Nucleus accumbens (tissue), 56 donors: ENCODE measurements around the gene TXN2.
"Not testable (repeated sequence)": the region's sequence is repeated elsewhere in the genome, so short reads cannot be mapped to it uniquely, and the experiment has no call there.

Experiments used
- DNase-seq, 56 donors: peaks; one replicate each; lab custom pipeline; 2025; lab: John Stamatoyannopoulos, UW

TXN2 gene

DNA sequence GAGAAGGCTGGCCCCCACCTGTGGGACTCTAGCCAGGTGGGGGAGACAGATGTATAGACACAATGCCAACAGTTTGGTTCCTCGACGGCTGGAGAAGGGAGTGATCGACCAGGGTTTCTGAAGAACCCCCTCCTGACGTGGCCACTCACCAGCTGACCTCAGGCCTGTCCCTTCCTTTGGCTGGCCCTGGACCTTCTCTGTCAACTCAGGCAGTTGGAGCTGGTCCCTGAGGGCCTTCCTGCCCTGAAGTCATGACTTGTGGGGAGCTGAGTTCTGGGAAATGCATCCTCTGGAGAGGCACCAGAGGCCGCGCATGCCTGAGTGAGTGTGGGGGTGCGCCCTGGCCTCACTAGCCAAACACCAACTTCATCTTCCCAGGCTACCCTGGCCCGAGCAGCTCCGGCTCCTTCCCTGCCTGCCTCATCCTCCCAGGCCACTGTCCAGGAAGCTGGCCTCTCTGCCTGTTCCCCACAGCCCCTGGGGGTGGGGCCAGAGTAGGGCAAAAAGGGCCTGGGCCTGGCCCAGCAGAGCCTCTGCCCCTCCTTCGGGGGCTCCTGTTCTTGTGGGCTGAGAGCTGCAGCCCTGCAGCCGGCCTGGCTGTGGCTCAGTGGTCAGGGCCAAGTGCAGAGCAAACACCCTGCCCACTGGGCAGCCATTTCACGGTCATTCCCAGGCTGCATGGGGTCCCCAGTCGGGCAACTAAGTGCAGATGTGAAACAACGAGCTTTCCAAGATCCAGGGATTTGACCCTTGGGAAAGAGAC, 23.6 kb downstream of the TXN2 start:
- peak in 2 of 56 donors; percentile 10 to 23 for DNase-seq

DNA sequence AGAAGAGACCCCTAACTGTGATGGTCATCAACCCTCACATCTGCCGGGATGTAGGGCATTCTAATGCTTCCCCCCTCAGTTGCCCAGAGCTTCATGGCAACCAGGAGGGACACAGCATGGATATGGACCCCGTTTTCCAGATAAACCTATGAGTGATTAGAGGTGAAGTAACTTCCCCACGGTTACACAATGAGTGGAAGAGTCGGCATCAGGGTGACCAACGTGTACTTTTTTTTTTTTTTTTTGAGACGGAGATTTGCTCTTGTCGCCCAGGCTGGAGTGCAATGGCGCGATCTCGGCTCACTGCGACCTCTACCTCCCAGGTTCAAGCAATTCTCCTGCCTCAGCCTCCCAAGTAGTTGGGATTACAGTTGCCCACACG, 25.0 kb downstream of the TXN2 start:
- no peak for DNase-seq

DNA sequence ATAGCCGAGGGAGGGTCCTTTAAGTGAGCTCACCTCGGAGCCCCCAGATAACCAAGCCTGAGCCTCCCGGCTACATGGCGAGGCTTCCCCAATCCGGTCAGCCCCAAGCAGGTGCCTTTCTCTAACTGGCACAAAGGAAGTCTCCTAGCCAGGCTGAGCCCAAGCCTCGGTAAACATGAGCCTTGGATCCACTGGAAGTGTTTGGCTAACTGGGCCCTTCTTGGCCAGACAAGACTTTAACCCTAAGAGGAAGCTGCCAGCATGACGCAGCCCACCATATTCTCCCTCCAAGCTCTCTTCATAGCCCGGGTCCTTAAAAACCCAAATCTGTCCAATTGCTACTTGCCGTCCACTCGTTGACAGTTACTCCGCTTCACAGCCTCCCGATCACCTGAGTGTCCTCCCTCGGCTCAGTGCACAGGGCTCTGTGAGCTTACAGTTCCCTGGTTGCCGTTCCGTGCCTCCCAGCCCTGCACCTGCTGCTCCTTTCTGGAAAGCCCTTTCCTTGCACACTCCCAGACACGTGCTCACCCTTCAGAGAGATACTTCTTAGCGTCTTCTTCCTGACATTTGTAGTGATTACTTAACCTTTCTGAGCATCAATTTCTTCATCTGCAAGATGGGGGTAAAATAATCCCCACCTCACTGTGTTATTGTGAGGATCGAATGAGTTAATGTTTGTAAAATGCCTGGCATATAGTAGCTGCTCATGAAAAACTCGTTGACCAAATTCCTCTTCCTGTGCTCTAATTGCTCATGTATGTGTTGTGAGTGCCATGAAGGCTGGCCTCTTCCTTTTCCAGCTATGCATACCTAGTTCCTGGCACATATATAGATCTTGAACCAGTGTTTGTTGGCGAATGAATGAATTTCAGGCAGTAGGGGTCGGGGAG, 25.6 kb downstream of the TXN2 start:
- no peak for DNase-seq

DNA sequence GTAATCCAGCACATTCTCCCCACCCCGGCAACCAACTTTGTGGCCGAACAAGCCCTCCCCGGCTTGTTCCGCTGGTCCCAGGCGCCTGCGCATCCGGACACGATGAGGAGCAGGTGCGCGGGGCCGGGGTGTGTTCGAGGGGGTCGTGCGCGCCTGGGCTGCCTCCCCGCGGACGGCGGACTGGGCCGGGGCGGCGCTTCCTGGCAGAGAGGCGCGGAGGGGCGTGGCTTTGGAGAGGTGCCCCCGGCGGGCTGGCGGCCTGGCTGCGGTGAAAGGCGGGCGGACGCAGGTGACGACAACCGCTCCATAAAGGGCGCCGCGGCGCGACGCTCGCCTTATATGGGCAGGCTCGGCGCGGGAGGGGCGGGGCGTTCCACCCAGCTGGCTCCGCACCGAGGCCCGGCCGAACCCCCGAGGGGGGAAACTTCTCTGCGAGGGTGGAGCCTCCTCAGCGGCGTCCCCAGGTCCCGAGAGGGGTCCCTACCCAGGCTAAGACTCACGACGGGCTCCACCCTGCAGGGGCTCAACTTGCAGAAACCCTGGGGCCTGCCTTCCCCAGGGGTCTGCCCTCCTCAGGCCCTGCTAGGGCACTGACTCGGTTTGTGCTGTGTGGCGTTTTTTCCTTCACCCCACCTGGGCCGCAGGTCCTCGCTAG, 26.4 kb downstream of the TXN2 start:
- DNase-seq: peak in 54 of 56 donors; percentile 18 to 89 (median 70)

DNA sequence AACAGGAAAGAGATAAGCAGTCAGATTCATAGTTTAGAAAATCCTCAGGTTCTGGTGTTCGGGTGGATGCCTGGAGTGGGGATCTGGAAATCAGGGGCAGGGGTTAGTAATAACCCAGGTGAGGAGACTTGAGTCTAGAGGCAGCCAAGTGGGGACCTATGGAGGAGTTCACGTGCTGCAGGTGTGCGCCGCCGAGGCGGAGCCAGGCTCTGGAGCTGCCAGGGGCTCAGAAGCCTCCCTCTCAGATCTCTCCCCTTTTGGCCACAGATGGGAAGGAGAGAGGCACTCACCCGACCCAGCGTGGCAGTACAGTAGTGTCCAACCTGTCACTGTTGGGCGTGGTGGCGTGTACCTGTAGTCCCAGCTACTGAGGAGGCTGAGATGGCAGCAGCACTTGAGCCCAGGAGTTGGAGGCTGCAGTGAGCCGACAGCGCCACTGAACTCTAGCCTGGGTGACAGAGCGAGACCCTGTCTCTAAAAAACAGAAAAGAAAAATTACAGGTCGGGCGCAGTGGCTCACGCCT, 27.5 kb downstream of the TXN2 start:
- no peak for DNase-seq

DNA sequence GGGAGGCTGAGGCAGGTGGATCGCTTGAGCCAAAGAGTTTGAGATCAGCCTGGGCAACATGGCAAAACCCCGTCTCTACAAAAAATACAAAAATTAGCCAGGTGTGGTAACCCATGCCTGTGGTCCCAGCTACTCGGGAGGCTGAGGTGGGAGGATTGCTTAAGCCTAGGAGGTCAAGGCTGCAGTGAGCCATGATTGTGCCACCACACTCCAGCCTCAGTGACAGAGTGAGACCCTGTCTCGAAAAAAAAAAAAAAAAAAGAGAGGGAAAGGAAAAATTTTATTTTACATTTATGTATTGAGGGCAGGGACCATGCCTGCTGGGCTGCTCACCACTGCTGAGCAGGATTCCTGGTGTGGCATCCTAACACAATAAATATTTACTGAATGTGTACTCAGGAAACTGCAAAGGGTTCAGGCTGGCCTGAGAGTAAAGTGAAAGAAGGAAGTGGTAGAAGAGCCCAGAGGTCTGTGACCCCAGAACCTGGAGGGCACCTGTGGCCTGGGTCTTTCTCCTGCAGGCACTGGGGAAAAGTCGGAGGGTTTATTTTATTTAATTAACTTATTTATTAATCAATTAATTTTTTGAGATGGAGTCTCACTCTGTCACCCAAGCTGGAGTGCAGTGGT, 28.3 kb downstream of the TXN2 start:
- DNase-seq: not testable (repeated sequence)

DNA sequence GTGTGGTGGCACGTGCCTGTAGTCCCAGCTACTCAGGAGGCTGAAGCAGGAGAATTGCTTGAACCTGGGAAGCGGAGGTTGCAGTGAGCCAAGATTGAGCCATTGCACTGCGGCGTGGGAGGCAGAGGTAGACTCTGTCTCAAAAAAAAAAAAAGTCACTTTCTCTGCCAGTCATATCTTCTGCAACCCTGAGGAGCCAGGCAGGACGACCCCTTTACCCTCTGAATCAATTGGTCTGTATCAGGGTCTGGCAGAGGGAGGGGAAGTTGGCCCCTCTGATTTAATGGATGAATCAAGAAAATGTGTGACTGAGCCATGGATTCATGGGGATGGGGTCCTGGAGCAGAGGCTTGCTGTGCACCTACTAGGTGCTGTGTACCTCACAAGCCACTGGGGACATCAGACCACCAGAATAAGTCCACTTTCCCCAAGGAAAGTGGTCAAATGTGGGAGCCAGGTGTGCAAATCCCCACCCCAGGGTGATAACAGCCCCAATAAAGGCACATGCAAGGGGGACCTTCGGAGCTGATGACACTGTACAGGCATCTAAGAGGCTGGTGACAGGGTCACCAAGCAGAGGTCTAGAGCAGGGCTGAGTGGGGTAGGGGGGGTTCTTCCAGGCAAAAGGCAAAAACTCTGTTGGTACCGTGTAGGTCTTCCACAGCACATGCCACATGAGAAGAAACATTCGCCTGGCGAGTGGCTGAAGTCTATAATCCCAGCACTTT, 29.0 kb downstream of the TXN2 start:
- no peak for DNase-seq

DNA sequence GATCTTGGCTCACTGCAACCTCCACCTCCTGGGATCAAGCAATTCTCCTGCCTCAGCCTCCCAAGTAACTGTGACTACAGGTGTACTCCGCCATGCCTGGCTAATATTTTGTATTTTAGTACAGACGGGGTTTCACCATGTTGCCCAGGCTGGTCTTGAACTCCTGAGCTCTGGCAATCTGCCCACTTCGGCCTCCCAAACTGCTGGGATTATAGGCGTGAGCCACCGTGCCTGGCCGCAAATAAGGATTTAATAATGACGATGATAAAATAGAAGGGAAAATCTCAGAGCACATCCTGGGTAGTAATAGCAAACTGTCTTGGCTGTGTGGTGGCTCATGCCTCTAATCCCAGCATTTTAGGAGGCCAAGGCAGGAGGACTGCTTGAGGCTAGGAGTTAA, 30.5 kb downstream of the TXN2 start:
- not testable (repeated sequence) for DNase-seq

DNA sequence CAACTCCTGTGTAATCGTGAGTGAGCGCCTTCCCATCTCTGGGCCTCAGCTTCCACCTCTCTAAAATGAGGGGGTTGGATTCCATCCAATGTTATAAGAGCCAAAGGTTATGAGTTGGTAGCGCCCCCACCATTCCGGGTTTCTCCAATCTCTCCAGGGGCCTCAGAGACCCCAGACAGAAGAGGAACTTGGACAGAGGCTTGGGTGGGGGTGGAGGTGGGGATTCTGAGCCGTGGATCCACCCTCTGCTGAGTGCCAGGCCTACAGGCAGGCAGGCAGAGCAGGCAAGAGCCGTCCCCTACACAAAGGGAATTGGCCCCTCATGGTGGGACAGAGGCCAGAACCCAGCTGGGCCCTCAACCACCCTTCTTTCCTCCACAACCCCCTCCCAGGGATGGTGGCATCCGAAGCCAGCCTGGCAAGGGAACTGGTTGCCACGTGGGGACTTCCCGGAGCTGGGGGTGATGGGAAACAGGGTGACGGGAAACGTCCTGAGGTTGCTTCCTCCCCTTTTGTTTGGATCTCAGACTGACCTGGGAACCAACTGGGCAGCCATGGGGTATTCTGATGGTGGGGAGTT, 31.8 kb downstream of the TXN2 start:
- DNase-seq: peak in 1 of 56 donors; percentile 18

DNA sequence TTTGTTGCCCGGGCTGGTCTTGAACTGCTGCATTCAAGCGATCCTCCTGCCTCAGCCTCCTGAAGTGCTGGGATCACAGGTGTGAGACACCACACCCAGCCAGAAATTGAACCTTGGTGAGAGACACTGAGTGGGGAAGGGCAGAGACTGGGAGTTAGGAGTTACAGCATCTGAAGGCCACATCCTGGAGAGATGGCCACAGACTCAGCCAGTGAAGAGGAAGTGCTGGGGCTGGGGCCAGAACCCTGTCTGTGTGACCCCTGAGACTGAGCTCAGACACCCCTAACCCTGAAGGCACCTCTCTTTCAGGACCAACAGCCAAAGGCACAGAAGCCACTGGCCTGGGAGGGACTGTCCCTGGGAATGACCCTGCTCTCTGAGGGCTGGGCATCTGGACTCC, 33.8 kb downstream of the TXN2 start:
- DNase-seq: no peak

DNA sequence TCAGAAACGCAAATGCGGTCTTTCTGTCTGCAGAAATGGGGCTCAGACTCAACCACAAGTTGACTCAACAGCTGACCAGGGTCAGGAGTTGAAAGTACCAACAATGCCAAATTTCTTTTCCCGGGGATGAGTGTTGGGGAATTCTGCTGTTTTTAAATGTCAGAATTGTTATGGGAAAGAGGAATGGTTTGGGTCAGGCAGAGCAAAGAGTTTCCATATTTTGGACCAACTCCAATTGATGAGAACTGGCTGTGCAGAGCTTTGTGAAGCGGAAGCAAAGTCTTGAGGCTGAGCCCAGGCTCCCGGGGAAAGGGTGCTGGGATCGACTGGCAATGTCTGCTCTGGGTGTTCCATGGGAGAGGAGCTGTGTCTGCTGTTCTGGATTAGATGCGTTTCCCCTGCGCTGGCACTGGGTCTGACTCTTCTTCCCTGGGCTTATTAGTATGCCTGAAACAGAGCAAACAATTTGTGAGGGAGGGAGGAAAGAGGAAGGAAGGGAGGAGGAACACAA, 36.2 kb downstream of the TXN2 start:
- DNase-seq: no peak

DNA sequence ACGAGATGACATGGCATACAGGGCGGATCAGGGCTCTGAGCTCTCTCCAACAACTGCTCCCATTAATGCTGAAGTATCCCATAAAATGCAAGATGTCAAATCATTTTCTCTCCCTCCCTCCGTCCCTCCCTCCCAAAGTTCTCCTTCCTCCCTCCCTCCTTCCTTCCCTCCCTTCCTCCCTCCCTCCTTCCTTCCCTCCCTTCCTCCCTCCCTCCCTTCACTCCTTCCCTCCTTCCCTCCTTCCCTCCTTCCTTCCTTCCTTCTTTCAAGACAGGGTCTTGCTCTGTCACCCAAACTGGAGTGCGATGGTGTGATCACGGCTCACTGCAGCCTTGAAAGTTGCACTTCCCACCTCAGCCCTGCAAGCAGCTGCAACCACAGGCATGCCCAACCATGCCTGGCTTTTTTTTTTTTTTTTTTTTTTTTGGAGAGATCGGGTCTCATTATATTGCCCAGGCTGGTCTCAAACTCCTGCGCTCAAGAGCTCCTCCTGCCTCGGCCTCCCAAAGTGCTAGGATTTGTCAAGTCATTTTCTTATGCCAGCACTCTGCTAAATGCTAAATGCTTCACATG, 38.2 kb downstream of the TXN2 start:
- no peak for DNase-seq

DNA sequence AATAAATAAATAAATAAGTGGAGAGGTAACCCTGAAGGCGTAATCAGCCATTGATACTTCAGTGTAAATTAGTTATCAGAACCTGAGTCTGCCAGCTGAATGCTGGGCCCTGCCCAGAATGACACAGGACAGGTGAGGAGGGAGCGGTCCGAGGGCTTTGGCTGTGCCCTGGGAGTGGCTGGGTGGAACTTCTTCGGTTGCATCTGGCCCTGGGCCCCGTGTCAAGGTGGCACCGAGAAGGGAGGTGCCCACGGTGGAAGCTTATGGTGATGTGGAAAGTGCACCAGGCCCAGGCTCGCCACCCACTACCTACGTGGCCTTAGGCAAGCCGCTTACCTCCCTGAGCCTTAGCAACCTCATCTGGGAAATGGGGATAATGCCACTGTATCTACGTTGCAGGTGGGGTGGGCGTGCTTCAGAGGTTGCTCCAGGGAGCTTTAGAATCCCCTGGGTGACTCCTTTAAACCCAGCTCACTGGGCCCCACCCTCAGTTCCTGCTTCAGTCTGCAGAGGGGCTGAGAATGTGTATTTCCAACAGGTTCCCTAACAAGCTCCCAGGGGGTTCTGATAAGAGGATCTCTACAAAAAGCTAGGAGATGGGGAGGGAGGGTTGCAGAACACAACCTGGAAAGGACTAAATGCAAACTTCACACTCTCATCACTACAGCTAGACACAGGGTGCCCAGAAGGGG, 38.8 kb downstream of the TXN2 start:
- no peak for DNase-seq

DNA sequence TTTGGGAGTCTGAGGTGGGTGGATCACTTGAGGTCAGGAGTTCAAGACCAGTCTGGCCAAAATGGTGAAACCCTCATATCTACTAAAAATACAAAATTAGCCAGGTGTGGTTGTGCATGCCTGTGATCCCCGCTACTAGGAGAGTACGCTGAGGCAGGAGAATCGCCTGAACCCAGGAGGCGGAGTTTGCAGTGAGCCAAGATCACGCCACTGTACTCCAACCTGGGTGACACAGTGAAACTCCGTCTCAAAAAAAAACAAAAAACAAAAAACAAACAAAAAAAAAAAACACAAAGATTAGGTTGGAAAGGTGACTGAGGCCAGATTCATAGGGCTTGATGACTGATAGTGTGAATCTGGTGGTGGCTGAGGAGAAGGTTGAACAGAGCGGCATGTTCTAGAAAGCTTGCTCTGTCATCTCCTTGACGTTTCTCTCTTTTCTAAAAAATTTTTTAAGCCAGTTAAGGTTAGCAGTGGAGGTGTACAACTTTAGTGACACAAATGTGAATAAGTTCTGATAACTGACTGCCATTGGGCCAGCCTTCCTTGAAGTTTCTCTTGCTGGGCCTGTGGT, 40.9 kb downstream of the TXN2 start:
- no peak for DNase-seq

DNA sequence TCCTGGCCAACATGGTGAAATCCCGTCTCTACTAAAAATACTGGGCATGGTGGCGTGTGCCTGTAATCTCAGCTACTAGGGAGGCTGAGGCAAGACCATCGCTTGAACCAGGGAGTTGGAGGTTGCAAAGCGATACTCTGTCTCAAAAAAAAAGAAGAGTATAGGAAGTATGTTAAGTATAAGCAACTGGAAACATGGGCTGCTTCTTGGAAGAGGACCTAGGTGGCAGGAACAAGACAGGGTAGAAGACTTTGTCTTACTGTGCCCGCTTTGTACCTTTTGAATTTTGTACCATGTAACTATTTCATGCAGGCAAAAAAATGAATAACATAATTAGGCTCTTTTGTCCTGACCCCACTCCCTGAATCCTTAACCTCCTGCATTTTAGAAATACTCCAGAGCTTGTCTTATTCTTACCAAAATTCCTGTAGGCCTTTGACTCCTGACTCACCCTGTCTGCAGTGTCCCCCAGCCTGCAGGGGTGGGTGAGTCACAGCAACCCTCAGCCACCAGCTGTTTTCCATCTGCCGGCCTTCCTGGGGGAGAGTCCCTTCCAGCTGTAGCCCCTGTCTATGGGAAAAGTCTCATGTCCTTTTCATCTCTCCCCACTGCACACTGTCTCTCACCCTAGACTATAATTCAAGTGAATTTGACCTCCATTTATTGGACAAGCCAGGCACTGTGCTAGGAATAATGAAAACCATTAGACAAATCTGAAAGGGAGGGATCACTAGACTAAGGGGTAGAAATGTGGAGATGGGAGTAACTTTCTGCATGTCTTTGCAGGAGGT, 41.8 kb downstream of the TXN2 start:
- no peak for DNase-seq

DNA sequence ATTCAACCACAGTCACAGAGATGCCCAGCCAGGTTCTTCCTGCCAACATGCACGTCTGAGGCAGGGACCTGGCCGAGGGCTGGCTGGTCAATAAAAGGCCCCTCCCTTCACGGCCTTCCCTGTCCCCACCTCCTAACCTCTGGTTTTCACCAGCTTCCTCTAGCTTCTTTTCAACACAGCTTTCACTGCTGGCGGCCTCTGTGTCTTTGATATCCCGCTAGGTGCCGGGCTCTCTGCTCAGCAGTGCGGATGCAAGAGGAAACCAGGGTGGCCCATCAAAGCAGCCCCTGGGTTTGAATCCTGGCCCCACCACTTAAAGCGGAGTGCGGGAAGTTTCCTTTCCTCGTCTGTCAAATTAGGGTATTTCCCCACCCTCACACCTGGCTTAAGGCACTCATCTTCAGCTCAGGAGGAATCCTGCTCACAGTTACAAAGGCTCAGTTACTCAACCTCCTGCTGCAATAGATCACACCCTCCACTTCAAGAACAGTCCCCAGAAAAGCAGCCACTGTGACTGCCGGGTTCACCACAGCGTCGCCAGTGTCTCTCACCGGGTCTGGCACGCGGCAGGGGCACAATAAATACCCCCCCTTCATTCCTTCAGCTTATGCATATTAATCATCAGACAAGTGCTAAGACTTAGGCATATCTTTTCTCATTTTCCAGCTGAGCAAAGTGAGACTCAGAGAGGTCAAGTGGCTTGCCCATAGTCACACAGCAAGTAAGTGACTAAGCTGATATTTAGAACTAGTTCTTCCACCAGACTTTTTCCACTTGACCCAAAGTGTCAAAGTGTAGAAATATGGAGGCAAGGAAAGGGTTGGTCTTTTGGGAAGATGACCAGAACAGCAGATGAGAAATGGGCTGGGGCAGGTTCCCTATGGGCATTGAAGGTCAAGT, 45.7 kb downstream of the TXN2 start:
- no peak for DNase-seq
